ENCODE results near the gene PLCD1.

The PLCD1 gene

GRCh38 chr3:37982331-37982730 lies 47.1 kb downstream of the PLCD1 start:
- Histone ChIP-seq H3K79me2 (ENCODE audit: low read length) (no peaks in the 10 kb centered on the region), H3K4me2 (ENCODE audit: low read length) (no peak overlapping the region), H3K27me3 (ENCODE audit: low read depth, low read length) (peaks cover 13% of the 10 kb centered on the region), H4K20me1 (ENCODE audit: insufficient read depth, low read length) (no peaks in the 10 kb centered on the region), H2AFZ (ENCODE audit: low read depth, low read length) (no peak overlapping the region), H3K9me3 (ENCODE audit: insufficient read depth, low read length) (no peaks in the 10 kb centered on the region), H3K9ac (ENCODE audit: low read length) (no peak overlapping the region), H3K4me1 (ENCODE audit: low read length) (no peaks in the 10 kb centered on the region), H3K36me3 (replicated peaks; ENCODE audit: low read depth, low read length) (no peaks in the 10 kb centered on the region), H3K27ac (ENCODE audit: low read length) (no peak overlapping the region), H3K4me3 (ENCODE audit: low read length) (no peak overlapping the region)
- TF ChIP-seq, protein P1, sequence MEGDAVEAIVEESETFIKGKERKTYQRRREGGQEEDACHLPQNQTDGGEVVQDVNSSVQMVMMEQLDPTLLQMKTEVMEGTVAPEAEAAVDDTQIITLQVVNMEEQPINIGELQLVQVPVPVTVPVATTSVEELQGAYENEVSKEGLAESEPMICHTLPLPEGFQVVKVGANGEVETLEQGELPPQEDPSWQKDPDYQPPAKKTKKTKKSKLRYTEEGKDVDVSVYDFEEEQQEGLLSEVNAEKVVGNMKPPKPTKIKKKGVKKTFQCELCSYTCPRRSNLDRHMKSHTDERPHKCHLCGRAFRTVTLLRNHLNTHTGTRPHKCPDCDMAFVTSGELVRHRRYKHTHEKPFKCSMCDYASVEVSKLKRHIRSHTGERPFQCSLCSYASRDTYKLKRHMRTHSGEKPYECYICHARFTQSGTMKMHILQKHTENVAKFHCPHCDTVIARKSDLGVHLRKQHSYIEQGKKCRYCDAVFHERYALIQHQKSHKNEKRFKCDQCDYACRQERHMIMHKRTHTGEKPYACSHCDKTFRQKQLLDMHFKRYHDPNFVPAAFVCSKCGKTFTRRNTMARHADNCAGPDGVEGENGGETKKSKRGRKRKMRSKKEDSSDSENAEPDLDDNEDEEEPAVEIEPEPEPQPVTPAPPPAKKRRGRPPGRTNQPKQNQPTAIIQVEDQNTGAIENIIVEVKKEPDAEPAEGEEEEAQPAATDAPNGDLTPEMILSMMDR (IDR thresholded peaks at IDR 0.05; ENCODE audit: low read depth, low read length), result no peak
- no peak for TF ChIP-seq EZH2phosphoT487 (IDR thresholded peaks at IDR 0.05; ENCODE audit: low read depth)

DNA sequence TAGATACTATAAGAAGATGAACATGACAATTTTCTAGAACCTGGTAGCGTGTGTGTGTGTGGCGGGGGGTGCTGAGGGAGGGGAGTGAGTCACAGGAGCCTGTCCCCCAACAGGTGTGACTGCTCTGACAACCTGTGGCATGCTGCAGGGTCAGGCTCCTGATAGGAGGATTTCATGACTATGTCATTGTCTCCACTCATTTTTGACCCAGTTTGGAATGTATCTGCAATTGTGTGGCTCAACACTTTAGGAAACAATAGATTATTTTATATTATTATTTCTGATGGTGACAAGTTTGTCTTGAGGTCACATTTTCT lies 48.1 kb downstream of the PLCD1 start:
- Histone ChIP-seq H4K20me1 (ENCODE audit: insufficient read depth, low read length) (no peaks in the 10 kb centered on the region), H3K9ac (ENCODE audit: low read length) (no peak overlapping the region), H2AFZ (ENCODE audit: low read depth, low read length) (no peak overlapping the region), H3K4me3 (ENCODE audit: low read length) (no peak overlapping the region), H3K4me2 (ENCODE audit: low read length) (no peak overlapping the region), H3K4me1 (ENCODE audit: low read length) (no peaks in the 10 kb centered on the region), H3K79me2 (ENCODE audit: low read length) (no peaks in the 10 kb centered on the region), H3K9me3 (ENCODE audit: insufficient read depth, low read length) (no peaks in the 10 kb centered on the region), H3K27me3 (ENCODE audit: low read depth, low read length) (peaks cover 13% of the 10 kb centered on the region), H3K27ac (ENCODE audit: low read length) (no peak overlapping the region), H3K36me3 (replicated peaks; ENCODE audit: low read depth, low read length) (no peaks in the 10 kb centered on the region)
- TF ChIP-seq, protein P1 (IDR thresholded peaks at IDR 0.05; ENCODE audit: low read depth, low read length), result no peak
- TF ChIP-seq EZH2phosphoT487 (IDR thresholded peaks at IDR 0.05; ENCODE audit: low read depth), result no peak

DNA sequence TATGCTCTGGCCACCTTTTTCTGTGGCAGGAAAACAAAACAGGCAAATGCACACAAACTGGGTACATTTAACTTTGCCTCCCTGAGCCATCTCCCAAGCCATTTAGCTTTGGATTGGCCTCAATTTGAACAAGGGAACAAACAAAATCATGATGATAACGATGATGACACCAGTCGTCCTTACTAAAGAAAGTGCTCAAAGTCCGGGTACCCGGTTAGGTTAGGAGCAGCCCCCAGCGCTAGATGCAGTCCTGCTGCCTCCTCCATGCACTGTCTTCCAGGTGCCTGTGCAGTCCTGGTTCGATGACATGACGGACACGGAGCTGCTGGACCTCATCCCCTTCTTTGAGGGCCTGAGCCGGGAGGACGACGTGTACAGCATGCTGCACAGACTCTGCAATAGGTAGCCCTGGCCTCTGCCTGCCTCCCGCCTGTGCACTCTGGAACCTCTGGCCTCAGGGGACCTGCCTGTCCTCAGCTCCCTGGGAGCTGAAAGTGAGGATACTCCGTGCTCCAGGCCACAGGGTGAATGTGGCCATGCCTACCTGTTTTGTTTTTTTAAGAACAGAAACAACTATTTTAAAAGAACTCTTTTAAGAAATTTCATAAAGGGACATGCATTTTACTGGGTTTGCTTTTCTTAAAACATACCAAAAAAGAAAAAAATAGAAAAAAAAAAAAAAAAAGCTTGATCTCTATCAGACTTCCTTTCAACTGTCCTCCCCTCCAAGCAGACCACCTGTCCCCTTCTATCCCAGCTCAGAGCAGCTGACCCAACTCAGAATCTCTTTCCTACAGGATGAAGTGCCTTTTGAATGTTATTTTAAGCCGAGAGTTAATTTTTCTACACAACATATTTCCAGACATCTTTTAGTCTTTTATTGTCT lies 48.7 kb downstream of the PLCD1 start:
- Histone ChIP-seq H3K4me1 (ENCODE audit: low read length) (no peaks in the 10 kb centered on the region), H3K27ac (ENCODE audit: low read length) (no peak overlapping the region)

More for the DNA sequence above, 48.7 kb downstream of the PLCD1 start:
- Histone ChIP-seq H3K9me3 (ENCODE audit: insufficient read depth, low read length) (no peaks in the 10 kb centered on the region), H3K36me3 (replicated peaks; ENCODE audit: low read depth, low read length) (no peaks in the 10 kb centered on the region), H4K20me1 (ENCODE audit: insufficient read depth, low read length) (no peaks in the 10 kb centered on the region), H3K4me3 (ENCODE audit: low read length) (no peak overlapping the region), H3K9ac (ENCODE audit: low read length) (no peak overlapping the region), H3K27me3 (ENCODE audit: low read depth, low read length) (peaks cover 13% of the 10 kb centered on the region), H2AFZ (ENCODE audit: low read depth, low read length) (no peak overlapping the region), H3K4me2 (ENCODE audit: low read length) (no peak overlapping the region), H3K79me2 (ENCODE audit: low read length) (no peaks in the 10 kb centered on the region)
- no peak for TF ChIP-seq EZH2phosphoT487 (IDR thresholded peaks at IDR 0.05; ENCODE audit: low read depth)
- TF ChIP-seq, protein P1 (IDR thresholded peaks at IDR 0.05; ENCODE audit: low read depth, low read length), result no peak

All from OCI-LY3 (cell line).